Testis (tissue), 2 donors: ENCODE measurements around the gene CREG2.

ENCODE experiments used
- CTCF ChIP-seq, 3 experiments: fragments of 450-650 bp in 2 of 3; fragments of 200-600 bp in 1 of 3; sonication (generic) in 1 of 3; IDR thresholded peaks; one replicate each; pipeline ENCODE4 v1.5.1; 2016 to 2019; ENCODE audit warnings: antibody characterized with exemption in 3 of 3, mild to moderate bottlenecking in 2 of 3, moderate library complexity in 1 of 3
- POLR2A ChIP-seq: fragments of 450-650 bp; IDR thresholded peaks from one replicate; pipeline ENCODE4 v1.6.1; 2017; ENCODE audit warnings: antibody characterized with exemption, mild to moderate bottlenecking, moderate library complexity

- TF ChIP-seq CTCF (IDR thresholded peaks at IDR 0.05) (no peak), POLR2A (no peak)
Measured at GRCh38 chr2:101302016-101302415, 85.3 kb downstream of the CREG2 start.
